Panc1 (cell line): Measurements from ENCODE around the gene SEC16A.

ENCODE experiments used
- CTCF ChIP-seq: fragments of 450-650 bp; IDR thresholded peaks from 2 replicates; pipeline ENCODE4 v1.5.1; 2017; ENCODE audit warnings: mild to moderate bottlenecking
- POLR2AphosphoS5 ChIP-seq: IDR thresholded peaks from 2 replicates; pipeline ENCODE4 v1.6.1; 2012; ENCODE audit warnings: mild to moderate bottlenecking, low read depth, low read length, moderate library complexity
- TCF7L2 ChIP-seq: IDR thresholded peaks from 2 replicates; pipeline ENCODE4 v1.6.1; 2011; ENCODE audit warnings: mild to moderate bottlenecking, low read depth, low read length, inconsistent platforms

GRCh38 chr9:136454026-136454796 lies 28.6 kb downstream of the SEC16A start:
- TF ChIP-seq CTCF = no peak
- no peak for TF ChIP-seq POLR2AphosphoS5
- no peak for TF ChIP-seq TCF7L2
